HepG2 (cell line): ENCODE data around the gene IFI30. TPM values are rescaled to one million over a fixed set of nuclear protein-coding genes. Genes with fewer than 3 reads are reported as not detected.

Experiments
- ADNP ChIP-seq: sonication (generic); formaldehyde crosslinking; IDR thresholded peaks from 2 replicates; pipeline ENCODE4 v1.4.0; 2020; ENCODE audit warnings: missing genetic modification reagents
- BHLHE40 ChIP-seq: IDR thresholded peaks from 2 replicates; pipeline ENCODE4 v1.6.1; 2011; ENCODE audit warnings: low read length, improper control_type of control experiment
- BRD4 ChIP-seq: sonication (generic); formaldehyde crosslinking; IDR thresholded peaks from 2 replicates; pipeline ENCODE4 v1.4.0; 2020; ENCODE audit warnings: missing genetic modification reagents
- ERF ChIP-seq: IDR thresholded peaks from 2 replicates; pipeline ENCODE4 v1.6.1; 2018; ENCODE audit warnings: missing biosample characterization, missing genetic modification reagents
- FIP1L1 ChIP-seq: fragments of 200-400 bp; formaldehyde crosslinking; IDR thresholded peaks from 2 replicates; pipeline ENCODE4 v1.6.1; 2018; ENCODE audit warnings: low read depth, mild to moderate bottlenecking, low read length, moderate library complexity, borderline replicate concordance; ENCODE audit not compliant: insufficient read depth
- KDM5B ChIP-seq: sonication (generic); formaldehyde crosslinking; IDR thresholded peaks from 2 replicates; pipeline ENCODE4 v1.4.0; 2020; ENCODE audit warnings: missing genetic modification reagents, mild to moderate bottlenecking, borderline replicate concordance
- MAFG ChIP-seq: sonication (generic); formaldehyde crosslinking; IDR thresholded peaks from 2 replicates; pipeline ENCODE4 v1.5.1; 2020; ENCODE audit warnings: mild to moderate bottlenecking, missing genetic modification reagents
- MTA3 ChIP-seq: sonication (generic); formaldehyde crosslinking; IDR thresholded peaks from 2 replicates; pipeline ENCODE4 v1.4.0; 2020; ENCODE audit warnings: missing genetic modification reagents
- SRY ChIP-seq: sonication (generic); formaldehyde crosslinking; IDR thresholded peaks from 2 replicates; pipeline ENCODE4 v1.8.0; 2022; ENCODE audit warnings: mild to moderate bottlenecking, missing genetic modification reagents
- TBP ChIP-seq: sonication (generic); formaldehyde crosslinking; IDR thresholded peaks from 2 replicates; pipeline ENCODE4 v1.5.0; 2020; ENCODE audit warnings: missing genetic modification reagents
- TEAD3 ChIP-seq: optimal IDR thresholded peaks from 2 replicates; pipeline ENCODE3; 2016; ENCODE audit warnings: borderline replicate concordance
- ZBTB38 ChIP-seq: sonication (generic); formaldehyde crosslinking; IDR thresholded peaks from 2 replicates; pipeline ENCODE4 v1.5.1; 2020; ENCODE audit warnings: mild to moderate bottlenecking, missing genetic modification reagents
- ZNF552 ChIP-seq: sonication (generic); formaldehyde crosslinking; IDR thresholded peaks from 2 replicates; pipeline ENCODE4 v1.9.0; 2022; ENCODE audit warnings: missing genetic modification reagents, mild to moderate bottlenecking, borderline replicate concordance
- ZNF792 ChIP-seq: IDR thresholded peaks from 2 replicates; pipeline ENCODE4 v1.6.1; 2016
- polyA plus RNA-seq, 8 experiments: library from polyadenylated mRNA; depleted of rRNA in 3 of 8; stranded (reverse) in 7 of 8; unstranded in 1 of 8; fragments of >200 nt; fragmentation: Illumina TruSeq in 4 of 8; extraction: Trizol in 4 of 8; gene quantifications; 2 replicates each; pipeline versions ENCODE4 v1.2.1 to v1.2.3, GENCODE V29; 2011 to 2016; ENCODE audit warnings: low read depth in 4 of 8, missing spikeins in 1 of 8, mixed read lengths in 1 of 8; ENCODE audit not compliant: insufficient read depth in 1 of 8
- total RNA-seq, 5 experiments: library from RNA; depleted of rRNA; stranded (reverse); fragments of >200 nt; fragmentation: Illumina TruSeq; extraction: Trizol; gene quantifications; 2 replicates each; pipeline ENCODE4 v1.2.3, GENCODE V29; 2016; ENCODE audit warnings: low read depth in 1 of 5
- TF ChIP-seq, protein P1 (sequence below): sonication (generic); formaldehyde crosslinking; IDR thresholded peaks from 2 replicates; pipeline ENCODE4 v1.4.0; 2020; ENCODE audit warnings: missing genetic modification reagents, mild to moderate bottlenecking, borderline replicate concordance
- TF ChIP-seq, protein P2 (sequence below): IDR thresholded peaks from 2 replicates; pipeline ENCODE4 v1.6.1; 2016
- TF ChIP-seq, protein P3 (sequence below): sonication (generic); formaldehyde crosslinking; IDR thresholded peaks from 2 replicates; pipeline ENCODE4 v1.8.1; 2023; ENCODE audit warnings: missing genetic modification reagents, inconsistent platforms, borderline replicate concordance
- TF ChIP-seq, protein P4 (sequence below): sonication (generic); formaldehyde crosslinking; IDR thresholded peaks from 2 replicates; pipeline ENCODE4 v1.8.0; 2022; ENCODE audit warnings: missing genetic modification reagents, mild to moderate bottlenecking, borderline replicate concordance
- TF ChIP-seq, protein P5 (sequence below): IDR thresholded peaks from 2 replicates; pipeline ENCODE4 v1.6.1; 2012; ENCODE audit warnings: inconsistent platforms

The IFI30 gene
- total and polyA plus RNA-seq, 2 of the 13 experiments (the other 11 are each of a cell fraction or from before 2014, with no cell fraction given), result 25.0 to 79.4 TPM

DNA sequence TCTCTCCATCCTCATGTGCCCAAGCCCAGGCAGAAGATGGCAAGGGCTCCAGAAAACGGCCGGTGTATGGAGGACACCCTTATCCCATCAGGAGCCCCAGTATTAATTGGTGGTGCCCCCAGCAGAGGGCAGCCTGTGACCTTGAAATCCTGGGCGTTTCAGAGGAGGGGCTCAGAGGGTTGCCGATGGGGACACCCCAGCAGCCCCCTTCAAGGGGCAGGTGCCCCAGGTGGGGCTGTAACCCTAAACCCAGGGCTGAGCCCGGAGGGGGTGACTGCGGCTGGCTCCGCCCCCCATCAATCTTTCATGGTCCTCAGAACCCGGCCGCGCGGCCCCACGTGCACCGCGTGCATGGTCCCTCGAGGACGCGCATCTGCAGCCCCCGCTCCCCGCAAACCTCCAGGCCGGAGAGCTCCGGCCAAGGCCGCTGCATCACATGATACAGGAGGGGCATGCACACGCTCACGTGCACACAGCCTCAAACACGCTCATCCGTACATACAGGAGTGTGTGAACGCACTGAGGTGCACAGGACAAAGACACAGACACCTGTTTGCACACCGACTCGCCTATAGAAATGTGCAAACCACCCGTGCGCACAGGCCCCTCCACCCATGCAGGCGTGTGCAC is 29.3 kb downstream of the IFI30 start (continued):
- TF ChIP-seq, protein P1, sequence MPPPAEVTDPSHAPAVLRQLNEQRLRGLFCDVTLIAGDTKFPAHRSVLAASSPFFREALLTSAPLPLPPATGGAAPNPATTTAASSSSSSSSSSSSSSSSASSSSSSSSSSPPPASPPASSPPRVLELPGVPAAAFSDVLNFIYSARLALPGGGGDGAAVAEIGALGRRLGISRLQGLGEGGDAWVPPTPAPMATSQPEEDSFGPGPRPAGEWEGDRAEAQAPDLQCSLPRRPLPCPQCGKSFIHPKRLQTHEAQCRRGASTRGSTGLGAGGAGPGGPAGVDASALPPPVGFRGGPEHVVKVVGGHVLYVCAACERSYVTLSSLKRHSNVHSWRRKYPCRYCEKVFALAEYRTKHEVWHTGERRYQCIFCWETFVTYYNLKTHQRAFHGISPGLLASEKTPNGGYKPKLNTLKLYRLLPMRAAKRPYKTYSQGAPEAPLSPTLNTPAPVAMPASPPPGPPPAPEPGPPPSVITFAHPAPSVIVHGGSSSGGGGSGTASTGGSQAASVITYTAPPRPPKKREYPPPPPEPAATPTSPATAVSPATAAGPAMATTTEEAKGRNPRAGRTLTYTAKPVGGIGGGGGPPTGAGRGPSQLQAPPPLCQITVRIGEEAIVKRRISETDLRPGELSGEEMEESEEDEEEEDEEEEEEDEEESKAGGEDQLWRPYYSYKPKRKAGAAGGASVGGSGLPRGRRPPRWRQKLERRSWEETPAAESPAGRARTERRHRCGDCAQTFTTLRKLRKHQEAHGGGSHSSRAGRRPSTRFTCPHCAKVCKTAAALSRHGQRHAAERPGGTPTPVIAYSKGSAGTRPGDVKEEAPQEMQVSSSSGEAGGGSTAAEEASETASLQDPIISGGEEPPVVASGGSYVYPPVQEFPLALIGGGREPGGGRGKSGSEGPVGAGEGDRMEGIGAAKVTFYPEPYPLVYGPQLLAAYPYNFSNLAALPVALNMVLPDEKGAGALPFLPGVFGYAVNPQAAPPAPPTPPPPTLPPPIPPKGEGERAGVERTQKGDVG (CRISPR knock-in tag), result no peak
- 0 out of 2 replicates have a peak, but pooled peaks have one; percentile 51 for TF ChIP-seq ZNF552 (CRISPR knock-in tag)
- no peak for TF ChIP-seq ADNP (CRISPR knock-in tag)
- TF ChIP-seq BRD4 (CRISPR knock-in tag), result no peak
- no peak for TF ChIP-seq TBP
- TF ChIP-seq SRY (CRISPR knock-in tag), result no peak
- TF ChIP-seq, protein P2, sequence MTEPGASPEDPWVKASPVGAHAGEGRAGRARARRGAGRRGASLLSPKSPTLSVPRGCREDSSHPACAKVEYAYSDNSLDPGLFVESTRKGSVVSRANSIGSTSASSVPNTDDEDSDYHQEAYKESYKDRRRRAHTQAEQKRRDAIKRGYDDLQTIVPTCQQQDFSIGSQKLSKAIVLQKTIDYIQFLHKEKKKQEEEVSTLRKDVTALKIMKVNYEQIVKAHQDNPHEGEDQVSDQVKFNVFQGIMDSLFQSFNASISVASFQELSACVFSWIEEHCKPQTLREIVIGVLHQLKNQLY (CRISPR knock-in tag), result no peak
- TF ChIP-seq BHLHE40, result peak; percentile 87
- no peak for TF ChIP-seq TEAD3
- TF ChIP-seq ZNF792 (CRISPR knock-in tag), result no peak
- TF ChIP-seq, protein P3, sequence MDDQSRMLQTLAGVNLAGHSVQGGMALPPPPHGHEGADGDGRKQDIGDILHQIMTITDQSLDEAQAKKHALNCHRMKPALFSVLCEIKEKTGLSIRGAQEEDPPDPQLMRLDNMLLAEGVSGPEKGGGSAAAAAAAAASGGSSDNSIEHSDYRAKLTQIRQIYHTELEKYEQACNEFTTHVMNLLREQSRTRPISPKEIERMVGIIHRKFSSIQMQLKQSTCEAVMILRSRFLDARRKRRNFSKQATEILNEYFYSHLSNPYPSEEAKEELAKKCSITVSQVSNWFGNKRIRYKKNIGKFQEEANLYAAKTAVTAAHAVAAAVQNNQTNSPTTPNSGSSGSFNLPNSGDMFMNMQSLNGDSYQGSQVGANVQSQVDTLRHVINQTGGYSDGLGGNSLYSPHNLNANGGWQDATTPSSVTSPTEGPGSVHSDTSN (CRISPR knock-in tag), result no peak
- TF ChIP-seq KDM5B (CRISPR knock-in tag), result no peak
- TF ChIP-seq, protein P4, sequence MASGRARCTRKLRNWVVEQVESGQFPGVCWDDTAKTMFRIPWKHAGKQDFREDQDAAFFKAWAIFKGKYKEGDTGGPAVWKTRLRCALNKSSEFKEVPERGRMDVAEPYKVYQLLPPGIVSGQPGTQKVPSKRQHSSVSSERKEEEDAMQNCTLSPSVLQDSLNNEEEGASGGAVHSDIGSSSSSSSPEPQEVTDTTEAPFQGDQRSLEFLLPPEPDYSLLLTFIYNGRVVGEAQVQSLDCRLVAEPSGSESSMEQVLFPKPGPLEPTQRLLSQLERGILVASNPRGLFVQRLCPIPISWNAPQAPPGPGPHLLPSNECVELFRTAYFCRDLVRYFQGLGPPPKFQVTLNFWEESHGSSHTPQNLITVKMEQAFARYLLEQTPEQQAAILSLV, result 0 out of 2 replicates have a peak, but pooled peaks have one; percentile 8
- TF ChIP-seq ZBTB38 (CRISPR knock-in tag), result peak; percentile 67; the same call in 1 of the 2 replicates
- no peak for TF ChIP-seq FIP1L1
- TF ChIP-seq ERF, result no peak
- no peak for TF ChIP-seq MTA3 (CRISPR knock-in tag)
- TF ChIP-seq MAFG, result no peak
- TF ChIP-seq, protein P5, sequence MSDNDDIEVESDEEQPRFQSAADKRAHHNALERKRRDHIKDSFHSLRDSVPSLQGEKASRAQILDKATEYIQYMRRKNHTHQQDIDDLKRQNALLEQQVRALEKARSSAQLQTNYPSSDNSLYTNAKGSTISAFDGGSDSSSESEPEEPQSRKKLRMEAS, result peak; percentile 52
